Measurements from ENCODE around the gene AUTS2.

Gene AUTS2

GRCh38 chr7:69808391-69808790, 210.1 kb downstream of the AUTS2 start:
- TF ChIP-seq POLR2A (IDR thresholded peaks at IDR 0.05; ENCODE audit: low read depth, low read length) = no peak
- TF ChIP-seq POU2F2 (IDR thresholded peaks at IDR 0.05; ENCODE audit: low read depth, low read length) = no peak
- TF ChIP-seq POLR2AphosphoS5 (IDR thresholded peaks at IDR 0.05; ENCODE audit: low read depth, low read length) = no peak
- TF ChIP-seq TAF1 (IDR thresholded peaks at IDR 0.05; ENCODE audit: low read depth, low read length) = no peak
- TF ChIP-seq SPI1 (IDR thresholded peaks at IDR 0.05; ENCODE audit: low read depth, low read length) = no peak
- no peak for TF ChIP-seq PAX5 (IDR thresholded peaks at IDR 0.05; ENCODE audit: insufficient read depth, low read length, severe bottlenecking)
- no peak for DNase-seq (ENCODE audit: insufficient read length, low spot score)
- no peak for FAIRE-seq

GRCh38 chr7:69811476-69812308, 213.4 kb downstream of the AUTS2 start:
- DNase-seq (ENCODE audit: insufficient read length, low spot score) (no peak), FAIRE-seq (no peak)
- no peak for TF ChIP-seq TAF1 (IDR thresholded peaks at IDR 0.05; ENCODE audit: low read depth, low read length)
- no peak for TF ChIP-seq POLR2AphosphoS5 (IDR thresholded peaks at IDR 0.05; ENCODE audit: low read depth, low read length)
- TF ChIP-seq PAX5 (IDR thresholded peaks at IDR 0.05; ENCODE audit: insufficient read depth, low read length, severe bottlenecking) = no peak
- no peak for TF ChIP-seq SPI1 (IDR thresholded peaks at IDR 0.05; ENCODE audit: low read depth, low read length)
- TF ChIP-seq POU2F2 (IDR thresholded peaks at IDR 0.05; ENCODE audit: low read depth, low read length) = no peak
- no peak for TF ChIP-seq POLR2A (IDR thresholded peaks at IDR 0.05; ENCODE audit: low read depth, low read length)

GRCh38 chr7:69812756-69813155, 214.5 kb downstream of the AUTS2 start:
- no peak for DNase-seq (ENCODE audit: insufficient read length, low spot score)
- TF ChIP-seq PAX5 (IDR thresholded peaks at IDR 0.05; ENCODE audit: insufficient read depth, low read length, severe bottlenecking) (no peak), TAF1 (IDR thresholded peaks at IDR 0.05; ENCODE audit: low read depth, low read length) (no peak), POU2F2 (IDR thresholded peaks at IDR 0.05; ENCODE audit: low read depth, low read length) (no peak), SPI1 (IDR thresholded peaks at IDR 0.05; ENCODE audit: low read depth, low read length) (no peak), POLR2AphosphoS5 (IDR thresholded peaks at IDR 0.05; ENCODE audit: low read depth, low read length) (no peak), POLR2A (IDR thresholded peaks at IDR 0.05; ENCODE audit: low read depth, low read length) (no peak)
- no peak for FAIRE-seq

- DNase-seq (ENCODE audit: insufficient read length, low spot score) = no peak
- no peak for FAIRE-seq
- TF ChIP-seq SPI1 (IDR thresholded peaks at IDR 0.05; ENCODE audit: low read depth, low read length) (no peak), POLR2AphosphoS5 (IDR thresholded peaks at IDR 0.05; ENCODE audit: low read depth, low read length) (no peak), PAX5 (IDR thresholded peaks at IDR 0.05; ENCODE audit: insufficient read depth, low read length, severe bottlenecking) (no peak), POU2F2 (IDR thresholded peaks at IDR 0.05; ENCODE audit: low read depth, low read length) (no peak), TAF1 (IDR thresholded peaks at IDR 0.05; ENCODE audit: low read depth, low read length) (no peak), POLR2A (IDR thresholded peaks at IDR 0.05; ENCODE audit: low read depth, low read length) (no peak)
Measured at GRCh38 chr7:69813637-69814240, 215.5 kb downstream of the AUTS2 start.

- DNase-seq (ENCODE audit: insufficient read length, low spot score) (no peak), FAIRE-seq (no peak)
- TF ChIP-seq PAX5 (IDR thresholded peaks at IDR 0.05; ENCODE audit: insufficient read depth, low read length, severe bottlenecking) (no peak), SPI1 (IDR thresholded peaks at IDR 0.05; ENCODE audit: low read depth, low read length) (0 out of 2 replicates have a peak, but pooled peaks have one; percentile 1)
Measured at GRCh38 chr7:69814421-69814962, 216.2 kb downstream of the AUTS2 start.

GRCh38 chr7:69816501-69816900, 218.2 kb downstream of the AUTS2 start:
- no peak for DNase-seq (ENCODE audit: insufficient read length, low spot score)
- FAIRE-seq = no peak
- TF ChIP-seq POU2F2 (IDR thresholded peaks at IDR 0.05; ENCODE audit: low read depth, low read length) (no peak), PAX5 (IDR thresholded peaks at IDR 0.05; ENCODE audit: insufficient read depth, low read length, severe bottlenecking) (no peak), SPI1 (IDR thresholded peaks at IDR 0.05; ENCODE audit: low read depth, low read length) (no peak), POLR2AphosphoS5 (IDR thresholded peaks at IDR 0.05; ENCODE audit: low read depth, low read length) (no peak), POLR2A (IDR thresholded peaks at IDR 0.05; ENCODE audit: low read depth, low read length) (no peak), TAF1 (IDR thresholded peaks at IDR 0.05; ENCODE audit: low read depth, low read length) (no peak)

GRCh38 chr7:69817121-69817520, 218.8 kb downstream of the AUTS2 start:
- FAIRE-seq = peak; percentile 20
- no peak for DNase-seq (ENCODE audit: insufficient read length, low spot score)
- TF ChIP-seq PAX5 (IDR thresholded peaks at IDR 0.05; ENCODE audit: insufficient read depth, low read length, severe bottlenecking) (no peak), POLR2A (IDR thresholded peaks at IDR 0.05; ENCODE audit: low read depth, low read length) (no peak), POU2F2 (IDR thresholded peaks at IDR 0.05; ENCODE audit: low read depth, low read length) (no peak), SPI1 (IDR thresholded peaks at IDR 0.05; ENCODE audit: low read depth, low read length) (no peak), POLR2AphosphoS5 (IDR thresholded peaks at IDR 0.05; ENCODE audit: low read depth, low read length) (no peak), TAF1 (IDR thresholded peaks at IDR 0.05; ENCODE audit: low read depth, low read length) (no peak)

GRCh38 chr7:69817841-69818635, 219.8 kb downstream of the AUTS2 start:
- no peak for TF ChIP-seq TAF1 (IDR thresholded peaks at IDR 0.05; ENCODE audit: low read depth, low read length)
- TF ChIP-seq POLR2A (IDR thresholded peaks at IDR 0.05; ENCODE audit: low read depth, low read length) = no peak
- FAIRE-seq (no peak), DNase-seq (ENCODE audit: insufficient read length, low spot score) (no peak)

All from GM12891 (cell line).